Esophagus mucosa (tissue), 1 donor: Measurements from ENCODE around the gene SCD5. TPM values are rescaled to one million over a fixed set of nuclear protein-coding genes. Genes with fewer than 3 reads are reported as not detected.

Experiments used
- ATAC-seq: fragments of 200-7000 bp; cut with Tn5 transposase; one replicate; pipeline ENCODE4 v1.9.1; 2020
- total RNA-seq: library from RNA; stranded (reverse); gene quantifications from one replicate; pipeline ENCODE4 v1.2.4, GENCODE V29; 2023
- donor health status: DM: yes; HTN: yes; CAD: no.

SCD5 gene
- total RNA-seq, 1 donor from 2014 or later: 1.9 TPM

DNA sequence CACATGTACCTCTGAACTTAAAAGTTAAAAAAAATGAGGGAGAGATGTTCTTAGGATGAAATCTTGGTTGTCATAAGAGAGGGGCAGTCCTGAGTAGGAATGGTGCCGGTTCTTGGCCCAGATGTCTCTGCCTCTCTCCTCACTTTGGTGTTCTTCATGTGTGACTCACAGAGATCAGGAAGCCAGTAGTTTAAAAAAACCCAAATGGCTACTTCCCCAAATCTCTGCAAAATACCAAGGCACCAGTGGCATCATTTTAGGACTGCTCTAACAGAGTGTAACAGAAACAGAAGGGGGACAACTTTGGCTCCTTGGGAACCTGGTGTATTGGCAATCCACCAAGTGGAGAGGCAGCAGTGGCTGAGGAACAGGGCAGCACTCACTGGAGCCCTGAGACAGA, 116.8 kb downstream of the SCD5 start:
- ATAC-seq: no peak

DNA sequence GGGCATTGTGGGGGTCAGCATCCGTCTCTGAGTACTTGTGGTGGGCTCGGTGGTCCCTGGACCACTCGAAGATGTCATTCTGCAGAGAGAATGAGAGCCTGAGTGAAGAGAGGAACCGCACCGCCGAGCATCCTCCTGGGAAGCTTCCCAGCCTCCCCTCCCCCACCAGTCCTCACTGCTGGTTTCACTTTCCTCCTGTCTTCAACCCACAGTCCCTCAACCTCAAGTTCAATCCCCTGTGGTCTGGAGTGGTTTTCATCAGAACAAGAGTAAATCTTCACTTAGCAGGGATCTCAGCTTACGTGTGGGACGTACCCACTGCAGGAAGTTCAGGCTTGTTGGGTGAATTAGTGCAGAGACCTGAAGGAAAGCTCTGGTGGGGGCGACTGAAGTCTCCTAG, 117.8 kb downstream of the SCD5 start:
- no peak for ATAC-seq

DNA sequence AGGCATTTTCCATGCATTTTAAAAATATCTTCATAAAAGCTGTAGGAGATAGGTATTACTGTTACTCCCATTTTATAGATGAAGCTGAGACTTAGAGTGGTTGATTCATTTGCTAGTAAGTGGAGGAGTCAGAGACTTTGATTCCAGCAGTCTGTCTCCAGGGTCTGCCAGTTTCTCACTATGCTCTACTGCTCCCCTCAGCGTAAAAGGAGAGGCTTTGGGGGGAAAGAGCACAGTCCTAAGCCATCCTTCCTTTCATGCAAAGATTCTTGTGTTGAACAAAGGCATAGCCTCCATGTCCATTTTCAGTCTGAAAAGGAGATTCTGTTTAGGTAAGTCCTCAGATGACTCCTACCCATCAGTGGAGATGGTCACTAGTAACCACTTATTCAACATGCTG, 119.1 kb downstream of the SCD5 start:
- ATAC-seq: no peak

DNA sequence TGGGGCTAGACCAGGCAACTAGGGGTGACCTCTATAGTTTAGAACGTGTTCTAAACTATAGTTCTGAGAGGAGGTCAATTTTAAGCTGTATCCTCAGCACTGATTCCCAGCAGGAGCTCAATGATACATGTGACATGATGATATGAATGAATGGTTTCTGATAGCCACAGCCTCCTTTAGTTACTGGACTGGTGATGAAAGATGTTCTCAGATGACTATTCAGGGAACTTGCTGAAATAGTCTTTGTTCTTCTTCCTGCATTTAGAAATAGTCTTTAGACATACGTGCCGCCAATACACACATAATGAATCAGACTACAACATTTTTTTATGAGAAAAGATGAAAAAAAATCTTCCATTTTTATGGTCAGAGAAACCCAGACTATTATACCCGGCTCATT, 120.5 kb downstream of the SCD5 start:
- ATAC-seq: no peak

DNA sequence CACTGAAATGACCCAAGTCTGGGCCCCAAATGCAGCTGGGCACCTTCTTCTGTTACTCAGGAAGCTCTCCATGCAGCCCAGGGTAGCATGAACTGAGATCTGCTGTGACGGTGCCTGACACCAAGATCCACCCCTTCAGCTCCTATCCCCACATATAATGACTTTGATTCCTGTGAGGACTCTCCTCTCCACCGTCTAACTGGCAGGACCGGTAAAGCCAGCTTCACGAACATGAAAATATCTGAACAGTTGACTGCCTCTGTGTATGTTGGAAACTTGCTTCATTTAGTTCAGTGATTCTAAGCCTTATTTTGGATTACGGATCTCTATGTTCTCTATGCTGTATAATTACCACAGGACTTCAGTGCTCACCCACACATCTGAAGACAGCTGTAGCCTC, 121.3 kb downstream of the SCD5 start:
- ATAC-seq: peak; percentile 92

DNA sequence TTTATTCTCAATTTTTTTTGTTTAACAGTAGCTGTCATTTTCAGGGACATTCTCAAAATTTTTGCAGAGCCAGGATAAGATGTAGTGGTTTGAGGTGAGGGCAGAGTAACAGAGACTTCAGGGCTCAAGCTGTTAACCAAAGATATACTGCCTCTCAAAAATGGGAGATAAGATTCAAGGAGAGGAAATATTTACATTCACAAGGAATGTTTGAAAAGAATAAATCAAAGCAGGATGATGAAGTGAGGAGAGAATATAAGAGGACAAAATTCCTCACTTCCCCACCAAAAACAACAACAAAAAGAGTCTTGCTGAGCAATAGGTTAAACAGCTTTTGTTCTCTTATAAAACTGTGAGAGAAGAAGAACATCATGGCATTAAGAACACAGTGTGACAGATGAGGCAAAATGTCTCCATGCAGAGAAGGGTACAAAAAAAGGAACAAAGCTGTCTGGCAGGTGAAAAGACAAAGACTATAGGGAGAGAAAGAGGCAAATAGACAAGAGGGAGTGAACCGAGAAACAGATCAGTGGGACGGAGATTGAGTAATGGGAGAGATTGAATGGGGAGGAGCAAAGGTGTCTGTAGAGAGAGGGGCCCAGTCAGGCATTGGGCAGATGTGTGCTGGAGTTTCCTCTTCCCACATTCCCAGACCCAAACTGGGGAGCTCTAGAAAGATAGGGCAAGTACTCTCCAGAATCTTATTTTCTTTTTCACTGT, 130.7 kb downstream of the SCD5 start:
- no peak for ATAC-seq

DNA sequence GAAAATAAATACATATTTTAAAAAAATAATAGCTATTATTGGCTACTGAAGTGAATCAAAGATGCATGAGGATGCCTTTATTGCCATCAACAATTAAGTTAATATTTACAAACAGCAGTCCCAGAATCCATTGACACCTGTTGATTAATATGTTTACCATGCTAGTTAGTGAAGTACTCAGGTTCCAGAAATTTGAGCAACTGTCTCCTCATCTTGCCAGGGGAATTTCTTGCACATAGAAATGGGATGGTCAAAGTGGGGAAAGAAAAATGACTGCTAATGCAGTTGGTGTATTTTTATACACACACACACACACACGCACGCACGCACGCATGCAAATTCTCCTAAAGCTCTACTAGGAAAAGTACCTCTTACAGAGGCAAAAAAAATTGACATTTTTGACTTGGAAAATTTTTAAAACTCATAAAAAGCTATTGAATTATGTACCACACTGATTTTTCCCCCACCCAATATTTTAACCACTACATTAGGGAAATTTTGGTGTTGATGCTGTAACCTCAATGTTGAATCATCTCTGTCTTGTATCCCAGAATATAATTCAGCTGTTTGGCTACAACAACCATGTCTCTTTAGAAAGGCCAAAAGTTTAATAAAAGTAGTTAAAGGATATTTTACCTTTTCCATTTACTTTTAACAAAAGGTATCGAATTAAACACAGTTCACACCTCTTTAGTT, 131.5 kb downstream of the SCD5 start:
- no peak for ATAC-seq

DNA sequence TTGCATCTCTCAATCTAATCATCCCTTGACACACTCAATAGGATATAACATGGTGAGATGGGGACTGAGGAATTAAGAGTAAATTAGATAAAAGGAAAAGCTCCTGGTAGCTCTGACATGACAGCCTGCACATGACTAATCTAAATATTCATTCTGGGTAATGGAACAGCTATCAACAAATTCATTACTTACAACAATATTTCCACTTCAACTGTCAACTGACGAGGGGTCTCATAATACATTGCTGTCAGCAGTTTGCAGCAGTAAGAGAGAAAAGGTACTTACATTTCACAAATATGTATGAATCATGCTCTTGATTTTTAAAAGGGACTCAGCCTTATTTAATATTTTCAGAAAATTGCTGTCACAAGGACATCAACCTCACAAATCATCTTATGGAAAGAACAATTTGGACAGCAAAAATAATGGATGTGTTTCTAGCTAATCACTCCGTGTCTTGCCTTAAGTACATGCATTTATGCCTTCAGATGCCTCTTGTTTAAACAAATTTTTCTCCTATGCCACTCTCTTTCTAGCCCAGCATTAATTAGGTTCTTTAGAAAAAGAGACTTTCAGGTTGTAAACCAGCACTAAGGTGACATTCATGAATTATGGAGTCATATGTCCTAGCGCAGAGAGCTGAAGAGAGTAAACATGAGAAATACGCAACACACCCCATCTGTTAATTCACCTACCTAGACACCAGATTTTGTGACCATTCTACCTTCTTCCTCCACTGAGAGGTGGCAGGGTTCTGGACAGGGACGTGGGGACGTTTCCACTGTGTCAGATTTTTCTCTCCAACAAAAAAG, 137.2 kb downstream of the SCD5 start:
- no peak for ATAC-seq

DNA sequence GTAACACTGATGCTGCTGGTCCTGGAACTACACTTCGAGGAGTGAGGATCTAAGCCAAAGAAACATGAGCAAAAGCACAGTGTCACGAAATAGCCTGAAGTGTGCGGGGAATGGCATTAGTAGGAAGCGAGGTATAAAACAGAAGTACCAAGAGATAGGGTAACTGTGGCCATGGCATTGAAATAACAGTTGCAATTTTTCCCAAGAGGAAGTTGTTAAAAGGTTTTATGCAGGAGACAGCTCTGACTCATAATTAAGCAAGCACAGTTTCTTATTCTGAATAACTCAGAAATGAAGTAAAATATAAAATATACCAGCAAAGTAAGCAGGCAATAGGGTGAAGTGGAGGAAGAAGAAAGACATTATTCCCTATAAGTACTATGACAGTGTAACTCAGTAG, 146.5 kb downstream of the SCD5 start:
- ATAC-seq: no peak

DNA sequence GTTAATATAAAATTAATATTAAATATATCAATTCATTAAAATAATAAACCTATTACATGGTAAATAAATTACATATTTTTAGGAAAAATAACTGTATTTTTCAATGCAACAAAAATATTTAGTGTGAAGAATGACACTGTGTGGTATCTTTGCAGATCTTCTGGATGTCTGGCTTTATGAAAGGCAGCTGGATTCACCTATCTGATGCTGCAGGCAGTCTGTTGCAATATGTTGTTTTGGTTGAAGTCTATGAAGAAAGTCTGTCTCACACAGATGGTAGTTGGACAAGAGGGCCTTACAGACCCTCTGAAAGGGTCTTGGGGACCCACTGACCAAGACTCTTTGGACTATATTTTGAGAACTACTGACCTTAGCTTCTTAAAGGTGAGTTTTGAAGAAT, 147.7 kb downstream of the SCD5 start:
- no peak for ATAC-seq

DNA sequence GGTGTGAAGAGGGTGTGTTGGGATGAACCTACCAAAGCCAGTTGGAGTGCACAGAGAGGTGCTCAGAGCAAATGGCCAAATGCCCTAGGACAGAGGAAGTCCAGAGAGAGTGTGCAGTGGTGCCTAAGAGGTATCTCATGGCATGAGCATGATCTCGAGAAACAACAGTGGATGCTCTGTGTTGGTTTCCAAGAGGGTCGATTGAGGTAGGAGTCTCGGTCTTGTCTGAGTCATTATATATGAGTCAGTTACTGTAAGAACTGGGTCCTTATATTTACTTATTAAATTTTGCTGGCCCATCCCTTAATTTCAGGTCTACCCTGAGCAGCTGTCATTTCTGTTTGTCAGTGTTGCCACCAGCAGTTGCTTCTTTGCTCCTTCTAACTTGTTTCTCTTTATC, 150.2 kb downstream of the SCD5 start:
- no peak for ATAC-seq

DNA sequence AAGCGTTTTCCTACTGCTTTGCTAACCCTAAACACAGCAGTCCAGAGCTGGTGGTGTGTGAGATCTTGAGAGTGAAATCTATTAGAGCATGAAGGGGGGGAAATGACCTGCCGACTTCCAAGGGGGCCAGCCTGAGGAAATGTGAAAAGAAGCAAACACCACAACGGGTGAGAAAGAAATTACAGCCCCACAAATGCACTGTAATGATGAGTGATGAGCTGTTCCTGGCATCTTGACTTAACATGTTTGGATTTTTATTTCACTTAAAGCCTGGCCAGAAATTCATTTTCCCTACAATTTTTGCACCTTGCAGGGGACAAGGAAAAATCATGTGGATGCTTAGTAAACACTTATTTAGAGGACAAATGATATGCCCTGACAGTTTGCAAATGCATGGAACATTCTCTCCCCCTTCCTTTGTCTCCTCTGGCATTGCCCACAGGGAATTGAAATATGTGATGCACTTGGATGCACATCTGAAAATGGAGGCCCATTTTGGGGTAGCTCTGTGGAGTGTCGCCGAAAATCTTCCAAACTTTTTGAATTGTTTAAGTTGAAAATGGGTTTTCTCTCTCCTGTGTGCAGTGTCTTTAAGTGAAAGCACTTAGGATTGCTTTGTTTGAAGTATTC, 152.5 kb downstream of the SCD5 start:
- no peak for ATAC-seq

DNA sequence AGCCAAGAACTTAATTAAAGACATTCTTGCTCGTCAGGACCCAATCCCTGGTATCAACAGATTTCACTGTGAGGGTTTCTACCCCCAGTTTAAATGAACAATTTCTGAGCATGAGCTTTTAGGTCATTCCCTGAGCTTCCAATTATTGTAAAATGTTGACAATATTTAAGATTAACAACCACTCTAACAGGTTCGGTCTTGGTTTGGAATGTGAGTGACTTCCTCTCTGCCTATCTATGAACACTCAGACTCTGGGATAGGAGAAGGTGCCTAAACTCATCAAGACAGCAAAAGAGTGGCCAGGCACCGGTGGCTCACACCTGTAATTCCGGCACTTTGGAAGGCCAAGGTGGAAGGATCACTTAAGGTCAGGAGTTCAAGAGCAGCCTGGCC, 153.9 kb downstream of the SCD5 start:
- no peak for ATAC-seq

DNA sequence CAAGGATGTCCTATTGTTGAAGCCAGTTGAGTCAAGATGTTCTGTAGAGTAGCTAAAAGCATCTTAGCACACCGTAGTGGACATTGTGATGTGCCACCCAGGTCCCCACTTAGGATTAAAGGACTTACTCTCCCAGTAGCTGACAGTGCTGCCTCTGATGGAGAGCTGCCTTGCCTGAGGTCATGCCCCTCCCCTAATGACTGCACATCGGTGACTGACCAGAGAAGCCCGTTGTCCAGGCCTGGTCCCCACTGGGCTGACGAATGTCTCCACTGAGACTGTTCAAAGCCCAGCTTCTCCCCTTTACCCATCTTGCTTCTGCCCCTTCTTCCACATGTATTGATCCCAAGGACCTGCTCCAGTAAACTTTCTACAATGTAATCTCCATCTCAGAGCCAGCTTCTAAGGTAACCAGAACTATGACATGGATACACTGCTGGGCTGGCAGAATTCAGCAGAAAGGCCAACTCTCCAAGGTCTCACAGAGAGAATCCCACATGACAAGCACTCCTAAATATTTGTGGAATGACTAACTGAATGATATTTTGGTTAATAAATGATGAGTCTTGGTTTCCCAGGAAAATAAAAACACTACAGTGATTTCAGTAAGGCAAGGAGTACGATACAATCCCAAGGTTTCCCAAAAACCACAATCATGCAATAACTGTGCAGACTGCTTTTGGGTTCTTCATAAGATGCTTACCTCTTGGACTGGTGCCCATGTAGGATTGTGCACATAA, 154.4 kb downstream of the SCD5 start:
- ATAC-seq: no peak

DNA sequence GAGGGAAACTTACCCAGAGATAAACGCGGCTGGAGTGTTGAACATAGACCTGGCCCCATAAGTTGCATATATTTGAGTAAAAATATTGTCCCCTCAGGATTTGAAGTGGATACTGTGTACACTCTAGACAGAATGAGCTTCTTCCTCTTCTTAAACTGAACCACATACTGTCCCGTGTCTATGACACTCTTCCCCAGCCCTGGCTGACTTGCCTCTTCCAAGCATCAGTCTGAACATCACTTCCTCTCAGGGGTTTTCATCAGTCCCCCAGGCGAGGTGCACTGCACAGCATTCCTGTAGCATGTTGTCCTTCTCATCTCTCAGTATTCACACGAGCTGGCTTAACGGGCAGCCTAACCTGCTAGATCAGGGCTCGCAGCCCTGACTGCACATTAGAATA, 156.3 kb downstream of the SCD5 start:
- no peak for ATAC-seq

DNA sequence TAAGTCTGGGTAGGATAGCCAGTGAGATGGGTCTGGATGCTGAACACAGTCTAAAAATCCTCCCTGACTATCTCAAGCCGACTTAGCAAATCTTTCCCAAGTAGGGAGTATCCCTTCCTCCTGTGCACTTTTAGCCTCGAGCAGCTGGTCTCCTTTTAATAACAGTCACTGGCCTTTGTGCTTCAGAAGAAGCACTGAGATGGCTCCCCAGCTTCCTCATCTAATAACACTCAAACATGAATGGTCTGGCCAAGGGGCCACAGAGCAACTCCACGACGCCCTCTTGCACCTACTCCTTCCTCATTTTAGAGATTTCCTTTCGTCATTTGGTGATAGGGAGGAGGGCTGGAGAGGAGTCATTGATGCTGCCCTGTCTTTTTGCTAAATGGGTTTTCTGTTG, 158.1 kb downstream of the SCD5 start:
- no peak for ATAC-seq

DNA sequence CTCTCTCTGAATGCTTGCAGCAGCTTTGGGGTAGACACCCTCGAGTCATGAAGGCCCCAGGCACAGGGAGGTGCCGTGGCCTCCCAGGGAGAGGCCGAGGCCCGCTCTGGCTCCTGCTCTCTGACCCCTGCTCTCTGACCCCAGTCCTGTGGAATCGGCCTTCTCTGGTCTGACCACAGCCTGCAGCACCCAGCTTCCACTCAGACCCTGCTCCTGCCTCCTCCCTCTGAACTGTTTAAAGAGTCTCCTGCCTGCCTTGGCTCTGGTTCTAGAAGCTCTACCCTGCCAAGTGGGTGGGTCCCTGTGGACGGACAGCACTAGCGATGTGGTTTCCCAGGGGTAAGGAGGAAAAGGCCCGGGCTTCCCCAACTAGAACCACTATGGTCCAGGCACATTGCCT, 158.6 kb downstream of the SCD5 start:
- ATAC-seq: peak; percentile 14

DNA sequence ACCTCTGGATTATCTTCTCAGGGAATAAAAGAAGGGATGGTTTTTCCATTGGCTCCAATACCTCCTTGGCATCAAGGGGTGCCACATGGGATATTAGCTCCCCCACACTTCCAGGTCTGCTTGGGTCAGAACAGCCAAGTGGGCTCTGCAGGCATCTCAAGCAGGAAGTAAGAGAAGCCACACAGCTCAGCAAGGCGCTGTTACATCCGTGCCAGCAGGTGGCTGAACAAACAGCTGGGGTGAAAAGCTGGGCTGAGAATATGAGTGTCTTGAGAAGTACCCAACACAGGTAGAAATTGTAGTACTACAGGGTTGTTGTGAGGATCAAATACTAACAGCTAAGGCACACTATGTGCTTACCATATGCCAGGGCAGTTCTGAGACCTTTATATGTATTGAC, 160.1 kb downstream of the SCD5 start:
- ATAC-seq: no peak

DNA sequence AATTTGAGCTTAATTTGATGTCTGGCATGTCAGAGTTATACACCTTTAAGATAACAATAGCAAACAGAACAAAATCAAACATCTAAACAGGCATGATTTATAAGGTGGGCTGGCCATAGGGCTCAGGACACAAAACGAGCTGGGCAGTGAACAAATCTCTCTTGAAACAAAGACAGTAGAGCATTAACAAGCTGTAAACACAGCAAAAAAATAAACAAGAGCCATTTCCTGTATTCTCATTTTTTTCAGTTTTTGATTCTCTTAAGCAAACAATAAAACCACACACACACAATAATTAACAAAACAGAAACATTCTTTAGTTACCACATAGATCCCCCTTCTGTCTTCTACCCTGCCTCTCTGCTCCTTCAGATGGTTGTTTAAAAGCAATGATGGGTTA, 168.5 kb downstream of the SCD5 start:
- no peak for ATAC-seq

DNA sequence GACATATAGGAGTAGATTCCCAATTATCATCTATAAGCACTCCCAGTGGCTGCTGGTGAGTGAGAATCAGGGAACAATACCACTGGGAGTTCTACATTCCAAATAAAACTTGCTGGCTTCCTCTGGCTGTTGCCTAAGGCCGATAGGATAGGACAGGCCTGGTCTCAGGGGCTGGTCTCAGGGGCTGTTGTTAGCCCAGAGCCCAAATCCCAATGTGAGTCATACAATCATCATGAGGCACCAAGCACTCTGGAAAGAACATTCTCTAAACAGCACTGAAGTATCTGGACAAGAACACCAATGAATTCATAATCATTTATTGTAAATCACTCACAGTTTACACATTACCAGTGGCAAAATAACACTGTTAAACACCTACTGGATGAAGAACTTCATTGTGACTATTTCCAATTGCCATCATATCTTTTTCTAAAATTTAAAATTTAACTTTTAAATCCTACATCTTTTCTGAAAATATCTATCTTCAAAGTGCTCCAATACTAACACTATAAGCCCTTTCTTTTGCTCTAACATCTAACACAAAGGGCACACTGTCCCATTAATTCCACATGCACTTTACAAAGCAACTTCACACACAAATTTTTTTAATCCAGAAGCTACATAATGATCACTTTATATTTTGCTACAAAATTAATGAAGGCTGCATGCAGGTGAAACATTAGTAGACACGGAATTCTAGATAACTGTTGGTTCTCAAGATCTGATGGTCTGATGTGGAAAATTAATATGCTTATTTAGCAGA, 169.2 kb downstream of the SCD5 start:
- no peak for ATAC-seq

DNA sequence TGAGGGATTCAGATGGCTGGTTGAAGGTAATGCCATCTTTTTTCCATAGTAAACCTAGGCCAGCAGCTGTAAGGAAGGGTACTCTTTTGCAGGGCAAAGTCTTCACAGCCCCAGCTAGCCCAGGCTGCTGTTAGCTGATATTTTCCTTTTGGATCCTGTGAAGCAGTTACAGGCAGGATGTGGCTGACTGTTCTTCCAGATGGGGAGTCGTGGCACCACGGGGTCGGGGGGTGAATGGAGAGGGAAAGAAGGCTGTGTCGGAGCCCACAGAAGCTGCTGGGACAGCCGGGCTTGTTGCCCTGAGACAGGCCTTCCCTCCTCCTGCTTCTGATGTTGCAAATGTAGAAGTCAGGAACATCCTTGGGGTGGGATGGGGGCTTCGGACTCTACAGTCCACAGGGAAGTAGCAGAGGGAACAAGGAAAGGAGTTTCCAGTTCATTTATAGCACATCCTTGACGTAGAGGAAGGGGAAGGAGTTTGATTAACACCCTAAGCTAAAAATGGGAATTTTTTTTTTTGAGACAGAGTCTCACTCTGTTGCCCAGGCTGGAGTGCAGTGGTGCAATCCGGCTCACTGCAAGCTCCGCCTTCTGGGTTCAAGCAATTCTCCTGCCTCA, 172.2 kb downstream of the SCD5 start:
- no peak for ATAC-seq
